Colonic mucosa (tissue), 4 donors: ENCODE data around the gene SH2D3C. TPM values are rescaled to one million over a fixed set of nuclear protein-coding genes. Genes with fewer than 3 reads are reported as not detected.

Source experiments
- DNase-seq: peaks from one replicate; pipeline ENCODE4 v3.0.0-alpha.2; 2020
- H3K27ac ChIP-seq: fragments of 200-600 bp; one replicate; pipeline ENCODE4 v1.8.0; 2021
- H3K27me3 ChIP-seq: fragments of 200-600 bp; one replicate; pipeline ENCODE4 v1.8.0; 2021
- H3K36me3 ChIP-seq: fragments of 200-600 bp; one replicate; pipeline ENCODE4 v1.8.0; 2021
- H3K4me1 ChIP-seq: fragments of 200-600 bp; one replicate; pipeline ENCODE4 v1.8.0; 2021; ENCODE audit warnings: mild to moderate bottlenecking
- H3K4me3 ChIP-seq: fragments of 200-600 bp; one replicate; pipeline ENCODE4 v1.8.0; 2021
- H3K9ac ChIP-seq, 2 donors: one replicate each; pipeline ENCODE4 v1.7.0; 2013; ENCODE audit warnings: control low read depth in 2 of 2, low read depth in 2 of 2, low read length in 2 of 2
- H3K9me3 ChIP-seq: fragments of 200-600 bp; one replicate; pipeline ENCODE4 v1.8.0; 2021
- intact Hi-C: fragments of 100-400 bp; cut with DNase I; formaldehyde crosslinking; loops from one replicate; pipeline ENCODE4 v1.14.1; 2022
- total RNA-seq, 2 donors: library from RNA; stranded (reverse); fragmentation: NEBNext Ultra II Directional in 1 of 2; extraction: Animal tissue kit (Norgen Biotek cat#: 25700) in 1 of 2; gene quantifications; one replicate each; pipeline ENCODE4 v1.2.1, GENCODE V29; 2021
- TF ChIP-seq, protein P1 (sequence below): fragments of 200-600 bp; IDR thresholded peaks from one replicate; pipeline ENCODE4 v1.8.0; 2022; ENCODE audit warnings: antibody characterized with exemption, mild to moderate bottlenecking
- donor health status: healthy.
- donor health status: DM: no; HTN: no; CAD: no.
- donor health status: DM: no; HTN: no; CAD: no.

SH2D3C gene
- total RNA-seq, 2 donors from 2014 or later, result 3.5 TPM

GRCh38 chr9:127802576-127803443 lies 24.3 kb upstream of the SH2D3C start, which contains the start of gene FPGS:
Gene FPGS (plus strand): TSS chr9:127802882. CDS start chr9:127802925, 43 bp downstream.
- Histone ChIP-seq H3K36me3 (no peaks in the 10 kb centered on the region), H3K27ac (peak within 1 kb of the TSS; percentile 87), H3K9ac (peak within 1 kb of the TSS; percentile 84 to 89), H3K4me1 (peaks cover 10% of the 10 kb centered on the region), H3K9me3 (no peaks in the 10 kb centered on the region), H3K27me3 (no peaks in the 10 kb centered on the region), H3K4me3 (peak within 1 kb of the TSS; percentile 53)
- TF ChIP-seq, protein P1, sequence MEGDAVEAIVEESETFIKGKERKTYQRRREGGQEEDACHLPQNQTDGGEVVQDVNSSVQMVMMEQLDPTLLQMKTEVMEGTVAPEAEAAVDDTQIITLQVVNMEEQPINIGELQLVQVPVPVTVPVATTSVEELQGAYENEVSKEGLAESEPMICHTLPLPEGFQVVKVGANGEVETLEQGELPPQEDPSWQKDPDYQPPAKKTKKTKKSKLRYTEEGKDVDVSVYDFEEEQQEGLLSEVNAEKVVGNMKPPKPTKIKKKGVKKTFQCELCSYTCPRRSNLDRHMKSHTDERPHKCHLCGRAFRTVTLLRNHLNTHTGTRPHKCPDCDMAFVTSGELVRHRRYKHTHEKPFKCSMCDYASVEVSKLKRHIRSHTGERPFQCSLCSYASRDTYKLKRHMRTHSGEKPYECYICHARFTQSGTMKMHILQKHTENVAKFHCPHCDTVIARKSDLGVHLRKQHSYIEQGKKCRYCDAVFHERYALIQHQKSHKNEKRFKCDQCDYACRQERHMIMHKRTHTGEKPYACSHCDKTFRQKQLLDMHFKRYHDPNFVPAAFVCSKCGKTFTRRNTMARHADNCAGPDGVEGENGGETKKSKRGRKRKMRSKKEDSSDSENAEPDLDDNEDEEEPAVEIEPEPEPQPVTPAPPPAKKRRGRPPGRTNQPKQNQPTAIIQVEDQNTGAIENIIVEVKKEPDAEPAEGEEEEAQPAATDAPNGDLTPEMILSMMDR, result no peak
- intact Hi-C loops, result loop anchor here (10.0 kb wide), 1 partner anchor 72 kb away; the partner anchor contains the start of gene AK1
- peak; percentile 90 for DNase-seq

DNA sequence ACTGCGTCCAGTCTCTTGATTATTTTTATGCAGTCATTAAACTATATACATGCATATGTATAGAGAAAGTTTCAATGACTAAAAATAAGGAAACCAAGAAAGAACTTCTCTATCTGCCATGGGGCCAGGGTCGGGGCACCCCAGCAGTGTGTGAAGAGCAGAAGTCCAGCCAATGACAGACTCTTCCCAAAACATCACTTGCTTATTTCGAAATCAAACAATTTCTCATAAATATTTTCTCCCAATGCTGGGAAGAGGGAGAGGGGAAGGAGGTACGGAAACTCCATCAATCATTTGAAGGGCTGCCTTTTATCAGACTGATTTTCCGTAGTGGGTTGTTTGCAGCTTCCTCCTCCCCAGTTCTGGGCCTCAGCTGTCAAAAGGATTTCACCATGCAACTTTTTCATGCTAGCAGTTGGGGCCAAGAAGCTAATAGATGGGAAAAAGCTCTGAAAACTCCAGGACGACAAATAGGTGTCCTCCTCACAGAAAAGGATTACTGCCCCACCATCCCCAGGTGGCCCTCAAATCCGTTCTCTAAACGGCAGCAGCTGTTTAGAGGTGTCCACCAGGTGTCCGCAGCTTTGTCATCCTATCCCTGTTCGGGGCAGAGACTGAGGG lies 23.6 kb upstream of the SH2D3C start:
- peak overlapping the region; percentile 64 to 76 for H3K9ac ChIP-seq
- DNase-seq, result no peak
- H3K36me3 ChIP-seq, result no peaks in the 10 kb centered on the region
- TF ChIP-seq, protein P1, result no peak
- H3K4me3 ChIP-seq, result peak overlapping the region; percentile 53
- H3K27me3 ChIP-seq, result no peaks in the 10 kb centered on the region
- H3K4me1 ChIP-seq, result peaks cover 10% of the 10 kb centered on the region
- no peaks in the 10 kb centered on the region for H3K9me3 ChIP-seq
- H3K27ac ChIP-seq, result peak overlapping the region; percentile 81
- intact Hi-C loops, result loop anchor here (10.0 kb wide), 1 partner anchor 73 kb away; the partner anchor contains the start of gene AK1

DNA sequence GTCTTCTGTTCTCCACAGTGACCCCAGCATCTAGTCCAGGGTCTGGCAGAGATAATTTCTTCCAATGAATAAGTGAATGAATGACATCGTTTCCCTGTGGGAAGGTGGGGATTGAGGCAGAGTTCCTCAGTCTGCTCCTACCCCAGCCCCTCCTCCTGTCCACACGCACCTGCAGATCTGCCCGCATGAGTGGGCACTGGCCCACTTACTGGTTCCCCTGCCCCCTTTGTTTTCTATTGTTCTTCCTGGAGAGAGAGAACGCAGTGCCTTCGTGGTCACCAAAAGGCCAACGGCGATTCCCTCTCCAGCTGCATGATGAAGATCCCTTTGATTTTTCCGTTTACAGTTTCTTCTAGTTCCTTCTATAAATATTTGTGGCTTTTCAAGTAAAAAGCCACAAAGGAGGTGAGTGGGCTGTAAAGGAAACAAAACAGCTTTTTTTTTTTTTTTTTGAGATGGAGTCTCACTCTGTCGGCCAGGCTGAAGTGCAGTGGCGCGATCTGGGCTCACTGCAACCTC lies 18.4 kb upstream of the SH2D3C start:
- Histone ChIP-seq H3K4me3 (no peak overlapping the region), H3K9me3 (no peaks in the 10 kb centered on the region), H3K36me3 (no peaks in the 10 kb centered on the region), H3K27ac (no peak overlapping the region), H3K9ac (peak overlapping the region in 1 of 2 donors; percentile 21), H3K27me3 (no peaks in the 10 kb centered on the region), H3K4me1 (peaks cover 3% of the 10 kb centered on the region)
- TF ChIP-seq, protein P1, result no peak
- no peak for DNase-seq
- intact Hi-C loops, result no loop called here

GRCh38 chr9:127796225-127796813 lies 17.9 kb upstream of the SH2D3C start:
- H3K4me3 ChIP-seq, result no peak overlapping the region
- intact Hi-C loops, result no loop called here
- no peaks in the 10 kb centered on the region for H3K9me3 ChIP-seq
- TF ChIP-seq, protein P1, result no peak
- peaks cover under 1% of the 10 kb centered on the region for H3K36me3 ChIP-seq
- H3K27ac ChIP-seq, result no peak overlapping the region
- H3K4me1 ChIP-seq, result peaks cover 3% of the 10 kb centered on the region
- H3K27me3 ChIP-seq, result no peaks in the 10 kb centered on the region
- no peak overlapping the region for H3K9ac ChIP-seq
- DNase-seq, result no peak
